A549 (cell line): ENCODE data around the gene PPIP5K2. TPM values are rescaled to one million over a fixed set of nuclear protein-coding genes. Genes with fewer than 3 reads are reported as not detected.

ENCODE experiments used
- ATAC-seq, 2 experiments: fragments of 200-7000 bp in 1 of 2; fragments of >200 bp in 1 of 2; cut with Nextera tagmentation in 1 of 2; cut with Tn5 transposase in 1 of 2; 3 replicates each; pipeline versions ENCODE4 v1.8.0 to v1.9.1; 2018 to 2020; ENCODE audit warnings: mild to moderate bottlenecking in 1 of 2, moderate library complexity in 1 of 2
- CTCF ChIA-PET: fragments of 300-600 bp; sonication (Branson Sonifier 250); formaldehyde crosslinking; extraction: SDS; loops from one replicate; lab custom pipeline; 2021; ENCODE audit warnings: antibody characterized with exemption, inconsistent platforms; lab: Yijun Ruan, JAX
- POLR2A ChIA-PET: fragments of 350-600 bp; formaldehyde crosslinking; extraction: SDS; loops from one replicate; lab custom pipeline; 2021; ENCODE audit warnings: antibody characterized with exemption, inconsistent platforms; lab: Yijun Ruan, JAX
- DNase-seq, 2 experiments: peaks; one replicate each; pipeline versions ENCODE4 v3.0.0 to v3.0.0-alpha.2; 2011 to 2016; ENCODE audit warnings: low read depth in 1 of 2, low spot score in 1 of 2
- FAIRE-seq: peaks from 2 replicates; lab custom pipeline; 2011; peaks lifted over from hg19 to GRCh38; lab: Jason Lieb, UNC
- H3K27ac ChIP-seq, 2 experiments: fragments of >200 bp; sonication (Bioruptor Twin); formaldehyde crosslinking; 3 replicates each; pipeline ENCODE4 v1.5.1; 2016 to 2017
- H3K4me1 ChIP-seq: fragments of >200 bp; sonication (Bioruptor Twin); formaldehyde crosslinking; 3 replicates; pipeline ENCODE4 v1.6.1; 2016
- H3K4me2 ChIP-seq: fragments of >200 bp; sonication (Bioruptor Twin); formaldehyde crosslinking; 3 replicates; pipeline ENCODE4 v1.6.1; 2016
- H3K4me3 ChIP-seq: fragments of >200 bp; sonication (Bioruptor Twin); formaldehyde crosslinking; 3 replicates; pipeline ENCODE4 v1.5.1; 2016
- H3K9me3 ChIP-seq: fragments of >200 bp; sonication (Bioruptor Twin); formaldehyde crosslinking; 3 replicates; pipeline ENCODE4 v1.6.1; 2016
- BHLHE40 ChIP-seq: IDR thresholded peaks from 2 replicates; pipeline ENCODE4 v1.6.1; 2012; ENCODE audit warnings: low read depth, low read length, inconsistent platforms
- CEBPB ChIP-seq, 2 experiments: fragments of >200 bp in 1 of 2; sonication (Bioruptor Twin) in 1 of 2; formaldehyde crosslinking in 1 of 2; IDR thresholded peaks; 2 replicates each; pipeline ENCODE4 v1.6.1; 2012 to 2016
- FOSL2 ChIP-seq, 2 experiments: fragments of 450-650 bp in 1 of 2; fragments of >200 bp in 1 of 2; sonication (Bioruptor Twin) in 1 of 2; formaldehyde crosslinking; IDR thresholded peaks; 2 replicates each; pipeline versions ENCODE4 v1.5.0 to v1.6.1; 2016 to 2020; ENCODE audit warnings: mild to moderate bottlenecking in 1 of 2, moderate library complexity in 1 of 2
- FOXS1 ChIP-seq: fragments of 250-450 bp; sonication (Bioruptor Pico); IDR thresholded peaks from 2 replicates; pipeline ENCODE4 v1.5.0; 2020; ENCODE audit warnings: mild to moderate bottlenecking, moderate library complexity
- GATA3 ChIP-seq: IDR thresholded peaks from 2 replicates; pipeline ENCODE4 v1.6.1; 2012; ENCODE audit warnings: borderline replicate concordance
- HEYL ChIP-seq: fragments of 250-450 bp; sonication (Bioruptor Pico); IDR thresholded peaks from 2 replicates; pipeline ENCODE4 v1.8.0; 2021; ENCODE audit warnings: mild to moderate bottlenecking, moderate library complexity
- HOXB13 ChIP-seq: fragments of 250-450 bp; sonication (Bioruptor Pico); IDR thresholded peaks from 2 replicates; pipeline ENCODE4 v1.5.0; 2020; ENCODE audit warnings: low read depth, mild to moderate bottlenecking, moderate library complexity
- HOXB5 ChIP-seq: fragments of 250-450 bp; sonication (Bioruptor Pico); IDR thresholded peaks from 2 replicates; pipeline ENCODE4 v1.5.0; 2020; ENCODE audit warnings: mild to moderate bottlenecking, moderate library complexity
- KDM1A ChIP-seq: fragments of 200-600 bp; sonication (generic); IDR thresholded peaks from 2 replicates; pipeline ENCODE4 v1.6.1; 2016; ENCODE audit warnings: low read depth, mild to moderate bottlenecking
- KDM5A ChIP-seq: fragments of 200-600 bp; sonication (generic); IDR thresholded peaks from 2 replicates; pipeline ENCODE4 v1.6.1; 2016; ENCODE audit warnings: antibody characterized with exemption, mild to moderate bottlenecking
- NFE2L2 ChIP-seq: fragments of 150-350 bp; conservative IDR thresholded peaks from 2 replicates; pipeline ENCODE4 v1.6.1; 2014; ENCODE audit warnings: low read length
- NPAS2 ChIP-seq: fragments of 250-450 bp; sonication (Bioruptor Pico); IDR thresholded peaks from 2 replicates; pipeline ENCODE4 v1.8.0; 2022; ENCODE audit warnings: mild to moderate bottlenecking, moderate library complexity, borderline replicate concordance
- PHF8 ChIP-seq: fragments of 200-600 bp; sonication (generic); IDR thresholded peaks from 2 replicates; pipeline ENCODE4 v1.6.1; 2016; ENCODE audit warnings: low read depth, mild to moderate bottlenecking, antibody characterized with exemption, moderate library complexity, borderline replicate concordance
- POLR2AphosphoS2 ChIP-seq: conservative IDR thresholded peaks from 2 replicates; pipeline ENCODE4 v1.6.1; 2012; ENCODE audit warnings: low read length, improper control_type of control experiment, inconsistent platforms
- RAD21 ChIP-seq, 2 experiments: fragments of >200 bp in 1 of 2; sonication (Bioruptor Twin) in 1 of 2; formaldehyde crosslinking in 1 of 2; IDR thresholded peaks in 1 of 2; conservative IDR thresholded peaks in 1 of 2; 2 replicates in 1 of 2; 3 replicates in 1 of 2; pipeline ENCODE4 v1.6.1; 2012 to 2018; ENCODE audit warnings: inconsistent platforms in 1 of 2
- RARB ChIP-seq: fragments of 250-450 bp; sonication (Bioruptor Pico); IDR thresholded peaks from 2 replicates; pipeline ENCODE4 v1.8.0; 2021; ENCODE audit warnings: mild to moderate bottlenecking, moderate library complexity
- RCOR1 ChIP-seq: fragments of 150-350 bp; IDR thresholded peaks from 2 replicates; pipeline ENCODE4 v1.6.1; 2014; ENCODE audit warnings: antibody characterized with exemption, low read length, low read depth
- RFX5 ChIP-seq: fragments of 450-650 bp; IDR thresholded peaks from 2 replicates; pipeline ENCODE4 v1.7.1; 2014; ENCODE audit warnings: antibody characterized with exemption, mild to moderate bottlenecking, moderate library complexity
- RNF2 ChIP-seq: fragments of 200-600 bp; sonication (generic); IDR thresholded peaks from 2 replicates; pipeline ENCODE4 v1.6.1; 2016; ENCODE audit warnings: low read depth, mild to moderate bottlenecking, antibody characterized with exemption, moderate library complexity, borderline replicate concordance
- SMC3 ChIP-seq: fragments of >200 bp; sonication (Bioruptor Twin); formaldehyde crosslinking; IDR thresholded peaks from 3 replicates; pipeline ENCODE4 v1.6.1; 2018; ENCODE audit warnings: inconsistent platforms
- WGBS: methylation state at CpG from one replicate; pipeline ENCODE4 v1.1.6; 2017; ENCODE audit errors: missing lambda C conversion rate; 5-methylcytosine and 5-hydroxymethylcytosine counted together
- polyA plus RNA-seq, 4 experiments: library from polyadenylated mRNA; depleted of rRNA in 3 of 4; stranded (reverse); fragments of >200 nt; fragmentation: RNase III in 1 of 4; extraction: RNeasy Plus Mini Kit Qiagen cat#74134 plus additional on column Dnase treatment in 1 of 4; gene quantifications; 2 replicates in 3 of 4; 3 replicates in 1 of 4; pipeline ENCODE4 v1.2.3, GENCODE V29; 2011 to 2017
- TF ChIP-seq, protein P1 (sequence below): fragments of >200 bp; sonication (Bioruptor Twin); formaldehyde crosslinking; IDR thresholded peaks from 2 replicates; pipeline ENCODE4 v1.6.1; 2016
- TF ChIP-seq, protein P2 (sequence below): fragments of >200 bp; sonication (Bioruptor Twin); formaldehyde crosslinking; IDR thresholded peaks from 3 replicates; pipeline ENCODE4 v1.6.1; 2016
- TF ChIP-seq, protein P3 (sequence below): fragments of 200-600 bp; sonication (generic); IDR thresholded peaks from 2 replicates; pipeline ENCODE4 v1.6.1; 2016; ENCODE audit warnings: antibody characterized with exemption, mild to moderate bottlenecking, moderate library complexity
- TF ChIP-seq, protein P4 (sequence below): fragments of 250-450 bp; sonication (Bioruptor Pico); IDR thresholded peaks from 2 replicates; pipeline ENCODE4 v1.5.0; 2020; ENCODE audit warnings: low read depth, mild to moderate bottlenecking, moderate library complexity
- TF ChIP-seq, protein P5 (sequence below): fragments of 450-650 bp; IDR thresholded peaks from 2 replicates; pipeline ENCODE4 v1.6.1; 2014; ENCODE audit warnings: antibody characterized with exemption

Gene PPIP5K2
- polyA plus RNA-seq, 2 of the 4 experiments (the other 2 are of a cell fraction) = 21.9 to 61.7 TPM

DNA sequence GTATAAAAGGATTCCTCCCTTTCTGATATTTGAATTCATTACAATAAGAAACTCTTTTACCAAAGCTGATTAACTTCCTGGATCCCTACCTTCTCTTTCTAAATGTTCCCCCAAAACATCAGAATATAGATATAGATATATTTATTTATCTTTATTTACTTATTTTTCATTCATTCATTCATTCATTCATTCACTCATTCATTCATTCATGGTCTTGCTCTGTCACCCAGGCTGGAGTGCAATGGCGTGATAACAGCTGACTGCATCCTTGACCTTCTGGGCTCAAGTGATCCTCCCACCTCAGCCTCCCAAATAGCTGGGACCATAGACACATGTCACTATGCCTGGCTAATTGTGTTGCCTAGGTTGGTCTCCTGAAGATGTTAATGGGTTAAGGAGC is 30.8 kb upstream of the PPIP5K2 start:
- POLR2A ChIA-PET = no interaction called here

DNA sequence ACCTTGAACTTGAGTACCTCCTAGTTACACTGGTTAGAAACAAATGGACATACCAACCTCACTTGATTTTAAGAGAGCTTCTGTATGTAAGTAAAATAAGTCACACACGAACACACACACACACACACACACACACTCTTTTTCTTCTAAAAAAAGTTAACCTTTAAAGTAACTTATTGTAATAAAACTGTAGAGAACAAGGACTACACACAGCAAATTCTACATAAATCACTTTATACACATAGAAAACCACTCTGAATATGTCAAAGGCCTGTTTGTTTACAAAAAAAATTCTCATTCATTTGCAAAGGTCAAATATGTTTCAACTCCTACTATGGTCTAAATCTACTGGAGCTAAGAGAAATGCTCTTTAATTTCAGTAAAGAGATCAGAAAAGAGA is 29.3 kb upstream of the PPIP5K2 start:
- no peak for TF ChIP-seq HOXB5 (CRISPR knock-in tag)
- TF ChIP-seq BHLHE40 = no peak
- TF ChIP-seq RCOR1 = no peak
- no peak for TF ChIP-seq RFX5
- TF ChIP-seq KDM1A = no peak
- TF ChIP-seq, protein P1, sequence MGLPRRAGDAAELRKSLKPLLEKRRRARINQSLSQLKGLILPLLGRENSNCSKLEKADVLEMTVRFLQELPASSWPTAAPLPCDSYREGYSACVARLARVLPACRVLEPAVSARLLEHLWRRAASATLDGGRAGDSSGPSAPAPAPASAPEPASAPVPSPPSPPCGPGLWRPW = no peak
- TF ChIP-seq, protein P2, sequence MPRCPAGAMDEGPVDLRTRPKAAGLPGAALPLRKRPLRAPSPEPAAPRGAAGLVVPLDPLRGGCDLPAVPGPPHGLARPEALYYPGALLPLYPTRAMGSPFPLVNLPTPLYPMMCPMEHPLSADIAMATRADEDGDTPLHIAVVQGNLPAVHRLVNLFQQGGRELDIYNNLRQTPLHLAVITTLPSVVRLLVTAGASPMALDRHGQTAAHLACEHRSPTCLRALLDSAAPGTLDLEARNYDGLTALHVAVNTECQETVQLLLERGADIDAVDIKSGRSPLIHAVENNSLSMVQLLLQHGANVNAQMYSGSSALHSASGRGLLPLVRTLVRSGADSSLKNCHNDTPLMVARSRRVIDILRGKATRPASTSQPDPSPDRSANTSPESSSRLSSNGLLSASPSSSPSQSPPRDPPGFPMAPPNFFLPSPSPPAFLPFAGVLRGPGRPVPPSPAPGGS = no peak
- no peak for TF ChIP-seq NPAS2 (CRISPR knock-in tag)
- TF ChIP-seq SMC3 = no peak
- TF ChIP-seq, protein P3, sequence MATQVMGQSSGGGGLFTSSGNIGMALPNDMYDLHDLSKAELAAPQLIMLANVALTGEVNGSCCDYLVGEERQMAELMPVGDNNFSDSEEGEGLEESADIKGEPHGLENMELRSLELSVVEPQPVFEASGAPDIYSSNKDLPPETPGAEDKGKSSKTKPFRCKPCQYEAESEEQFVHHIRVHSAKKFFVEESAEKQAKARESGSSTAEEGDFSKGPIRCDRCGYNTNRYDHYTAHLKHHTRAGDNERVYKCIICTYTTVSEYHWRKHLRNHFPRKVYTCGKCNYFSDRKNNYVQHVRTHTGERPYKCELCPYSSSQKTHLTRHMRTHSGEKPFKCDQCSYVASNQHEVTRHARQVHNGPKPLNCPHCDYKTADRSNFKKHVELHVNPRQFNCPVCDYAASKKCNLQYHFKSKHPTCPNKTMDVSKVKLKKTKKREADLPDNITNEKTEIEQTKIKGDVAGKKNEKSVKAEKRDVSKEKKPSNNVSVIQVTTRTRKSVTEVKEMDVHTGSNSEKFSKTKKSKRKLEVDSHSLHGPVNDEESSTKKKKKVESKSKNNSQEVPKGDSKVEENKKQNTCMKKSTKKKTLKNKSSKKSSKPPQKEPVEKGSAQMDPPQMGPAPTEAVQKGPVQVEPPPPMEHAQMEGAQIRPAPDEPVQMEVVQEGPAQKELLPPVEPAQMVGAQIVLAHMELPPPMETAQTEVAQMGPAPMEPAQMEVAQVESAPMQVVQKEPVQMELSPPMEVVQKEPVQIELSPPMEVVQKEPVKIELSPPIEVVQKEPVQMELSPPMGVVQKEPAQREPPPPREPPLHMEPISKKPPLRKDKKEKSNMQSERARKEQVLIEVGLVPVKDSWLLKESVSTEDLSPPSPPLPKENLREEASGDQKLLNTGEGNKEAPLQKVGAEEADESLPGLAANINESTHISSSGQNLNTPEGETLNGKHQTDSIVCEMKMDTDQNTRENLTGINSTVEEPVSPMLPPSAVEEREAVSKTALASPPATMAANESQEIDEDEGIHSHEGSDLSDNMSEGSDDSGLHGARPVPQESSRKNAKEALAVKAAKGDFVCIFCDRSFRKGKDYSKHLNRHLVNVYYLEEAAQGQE = no peak
- TF ChIP-seq RAD21 (conservative IDR thresholded peaks at IDR 0.05 in 1 of 2, IDR thresholded peaks at IDR 0.05 in 1 of 2) = no peak
- Histone ChIP-seq H3K4me3 (no peak overlapping the region), H3K4me2 (no peak overlapping the region), H3K27ac (no peak overlapping the region), H3K9me3 (no peaks in the 10 kb centered on the region), H3K4me1 (peaks cover 4% of the 10 kb centered on the region; the same call in 1 of the 3 replicates)
- no peak for ATAC-seq
- no peak for DNase-seq
- ChIA-PET POLR2A (no interaction called here), CTCF (interaction anchor here (0.7 kb wide), 1 partner anchor 177 kb away, joined by 3 read pairs; no protein-coding TSS in a partner anchor)
- 90% methylated on average over 1 of the region's 1 CpG for WGBS
- no peak for FAIRE-seq

More for the DNA sequence above, 30.8 kb upstream of the PPIP5K2 start:
- Histone ChIP-seq H3K4me3 (no peak overlapping the region), H3K4me1 (no peaks in the 10 kb centered on the region), H3K27ac (no peak overlapping the region), H3K4me2 (no peak overlapping the region), H3K9me3 (0 out of 3 replicates have a peak, but pooled peaks cover 6% of the 10 kb centered on the region)
- 84% methylated on average over 1 of the region's 1 CpG for WGBS
- DNase-seq (no peak), ATAC-seq (no peak), FAIRE-seq (no peak)
- no peak for TF ChIP-seq NPAS2 (CRISPR knock-in tag)
- TF ChIP-seq FOSL2 (IDR thresholded peaks at IDR 0.05) = no peak
- no peak for TF ChIP-seq FOSL2 (CRISPR knock-in tag; IDR thresholded peaks at IDR 0.05)
- no peak for TF ChIP-seq HOXB5 (CRISPR knock-in tag)
- TF ChIP-seq, protein P4, sequence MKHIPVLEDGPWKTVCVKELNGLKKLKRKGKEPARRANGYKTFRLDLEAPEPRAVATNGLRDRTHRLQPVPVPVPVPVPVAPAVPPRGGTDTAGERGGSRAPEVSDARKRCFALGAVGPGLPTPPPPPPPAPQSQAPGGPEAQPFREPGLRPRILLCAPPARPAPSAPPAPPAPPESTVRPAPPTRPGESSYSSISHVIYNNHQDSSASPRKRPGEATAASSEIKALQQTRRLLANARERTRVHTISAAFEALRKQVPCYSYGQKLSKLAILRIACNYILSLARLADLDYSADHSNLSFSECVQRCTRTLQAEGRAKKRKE = no peak
- no peak for TF ChIP-seq PHF8
- no peak for TF ChIP-seq FOXS1
- no peak for TF ChIP-seq HEYL (CRISPR knock-in tag)
- TF ChIP-seq GATA3 = no peak
- TF ChIP-seq, protein P2 = no peak
- no peak for TF ChIP-seq NFE2L2
- no peak for TF ChIP-seq RFX5
- no peak for TF ChIP-seq CEBPB (IDR thresholded peaks at IDR 0.05)
- no peak for TF ChIP-seq SMC3
- TF ChIP-seq, protein P5, sequence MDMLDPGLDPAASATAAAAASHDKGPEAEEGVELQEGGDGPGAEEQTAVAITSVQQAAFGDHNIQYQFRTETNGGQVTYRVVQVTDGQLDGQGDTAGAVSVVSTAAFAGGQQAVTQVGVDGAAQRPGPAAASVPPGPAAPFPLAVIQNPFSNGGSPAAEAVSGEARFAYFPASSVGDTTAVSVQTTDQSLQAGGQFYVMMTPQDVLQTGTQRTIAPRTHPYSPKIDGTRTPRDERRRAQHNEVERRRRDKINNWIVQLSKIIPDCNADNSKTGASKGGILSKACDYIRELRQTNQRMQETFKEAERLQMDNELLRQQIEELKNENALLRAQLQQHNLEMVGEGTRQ = no peak
- TF ChIP-seq RNF2 = no peak
- no peak for TF ChIP-seq RARB (CRISPR knock-in tag)
- no peak for TF ChIP-seq HOXB13 (CRISPR knock-in tag)
- no peak for TF ChIP-seq KDM1A
- no peak for TF ChIP-seq POLR2AphosphoS2
- no peak for TF ChIP-seq KDM5A
- CTCF ChIA-PET = interaction anchor here (0.6 kb wide), 1 partner anchor 70 kb away, joined by 3 read pairs; no protein-coding TSS in a partner anchor
